Endothelial cell (in vitro differentiated cells): ENCODE measurements around the gene TEAD1. TPM values are rescaled to one million over a fixed set of nuclear protein-coding genes. Genes with fewer than 3 reads are reported as not detected.

Source experiments
- DNase-seq: peaks from one replicate; pipeline ENCODE4 v3.0.0; 2021; ENCODE audit warnings: low spot score
- H3K27ac Mint-ChIP-seq: one replicate; pipeline ENCODE4 v1.8.0; 2021; ENCODE audit warnings: mixed read lengths, inconsistent platforms; ENCODE audit not compliant: unreplicated experiment
- H3K27me3 Mint-ChIP-seq: one replicate; pipeline ENCODE4 v1.8.0; 2021; ENCODE audit warnings: mild to moderate bottlenecking, moderate library complexity, mixed read lengths, inconsistent platforms; ENCODE audit not compliant: unreplicated experiment
- H3K36me3 Mint-ChIP-seq: one replicate; pipeline ENCODE4 v1.8.0; 2021; ENCODE audit warnings: mild to moderate bottlenecking, low read depth, mixed read lengths, inconsistent platforms; ENCODE audit not compliant: unreplicated experiment
- H3K4me1 Mint-ChIP-seq: one replicate; pipeline ENCODE4 v1.8.0; 2021; ENCODE audit warnings: mild to moderate bottlenecking, mixed read lengths, inconsistent platforms; ENCODE audit not compliant: unreplicated experiment
- H3K4me3 Mint-ChIP-seq: one replicate; pipeline ENCODE4 v1.8.0; 2021; ENCODE audit warnings: mild to moderate bottlenecking, mixed read lengths, inconsistent platforms; ENCODE audit not compliant: unreplicated experiment
- H3K9me3 Mint-ChIP-seq: one replicate; pipeline ENCODE4 v1.8.0; 2021; ENCODE audit warnings: mixed read lengths, inconsistent platforms; ENCODE audit not compliant: unreplicated experiment
- total RNA-seq: library from RNA; stranded (reverse); fragmentation: NEBNext Ultra II Directional; extraction: Animal tissue kit (Norgen Biotek cat#: 25700); gene quantifications from one replicate; pipeline ENCODE4 v1.2.1, GENCODE V29; 2021; ENCODE audit not compliant: unreplicated experiment
- TF ChIP-seq, protein P1 (sequence below): fragments of 200-600 bp; sonication (generic); IDR thresholded peaks from one replicate; pipeline ENCODE4 v1.5.0; 2021; ENCODE audit warnings: antibody characterized with exemption; ENCODE audit not compliant: unreplicated experiment

Gene TEAD1
- total RNA-seq, 1 donor from 2014 or later: 54.4 TPM

GRCh38 chr11:12800032-12800671, 125.9 kb downstream of the TEAD1 start:
- Mint-ChIP-seq H3K4me3 (peak overlapping the region; percentile 40), H3K4me1 (peaks cover 46% of the 10 kb centered on the region)
- TF ChIP-seq, protein P1, sequence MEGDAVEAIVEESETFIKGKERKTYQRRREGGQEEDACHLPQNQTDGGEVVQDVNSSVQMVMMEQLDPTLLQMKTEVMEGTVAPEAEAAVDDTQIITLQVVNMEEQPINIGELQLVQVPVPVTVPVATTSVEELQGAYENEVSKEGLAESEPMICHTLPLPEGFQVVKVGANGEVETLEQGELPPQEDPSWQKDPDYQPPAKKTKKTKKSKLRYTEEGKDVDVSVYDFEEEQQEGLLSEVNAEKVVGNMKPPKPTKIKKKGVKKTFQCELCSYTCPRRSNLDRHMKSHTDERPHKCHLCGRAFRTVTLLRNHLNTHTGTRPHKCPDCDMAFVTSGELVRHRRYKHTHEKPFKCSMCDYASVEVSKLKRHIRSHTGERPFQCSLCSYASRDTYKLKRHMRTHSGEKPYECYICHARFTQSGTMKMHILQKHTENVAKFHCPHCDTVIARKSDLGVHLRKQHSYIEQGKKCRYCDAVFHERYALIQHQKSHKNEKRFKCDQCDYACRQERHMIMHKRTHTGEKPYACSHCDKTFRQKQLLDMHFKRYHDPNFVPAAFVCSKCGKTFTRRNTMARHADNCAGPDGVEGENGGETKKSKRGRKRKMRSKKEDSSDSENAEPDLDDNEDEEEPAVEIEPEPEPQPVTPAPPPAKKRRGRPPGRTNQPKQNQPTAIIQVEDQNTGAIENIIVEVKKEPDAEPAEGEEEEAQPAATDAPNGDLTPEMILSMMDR: no peak

DNA sequence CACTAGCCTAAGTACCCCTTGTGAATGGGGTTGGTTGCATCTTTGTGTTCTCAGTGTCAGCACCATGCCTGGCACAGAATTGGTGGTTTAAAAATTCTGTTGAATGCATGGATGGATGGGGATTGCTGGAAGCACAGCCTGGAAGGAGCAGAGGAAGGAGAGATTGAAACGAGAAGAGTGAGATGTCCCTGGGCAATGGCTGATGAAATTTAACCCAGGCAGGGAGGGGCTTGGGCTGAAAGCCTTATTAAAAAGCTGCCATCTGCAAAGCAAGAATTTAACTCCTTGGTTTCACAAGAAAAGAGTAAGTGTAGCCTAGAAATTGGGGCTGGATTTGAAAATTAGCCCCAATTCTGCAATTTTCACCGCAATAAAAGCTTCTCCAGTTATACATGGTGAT, 126.7 kb downstream of the TEAD1 start:
- H3K27me3 Mint-ChIP-seq: peaks cover 8% of the 10 kb centered on the region
- peaks cover 46% of the 10 kb centered on the region for H3K4me1 Mint-ChIP-seq
- H3K36me3 Mint-ChIP-seq: peaks cover 13% of the 10 kb centered on the region
- TF ChIP-seq, protein P1: no peak
- H3K9me3 Mint-ChIP-seq: no peaks in the 10 kb centered on the region
- peak overlapping the region; percentile 20 for H3K4me3 Mint-ChIP-seq
- no peak for DNase-seq
- H3K27ac Mint-ChIP-seq: peak overlapping the region; percentile 22

More at GRCh38 chr11:12800032-12800671, 125.9 kb downstream of the TEAD1 start:
- DNase-seq: no peak
- Mint-ChIP-seq H3K36me3 (peaks cover 15% of the 10 kb centered on the region), H3K9me3 (no peaks in the 10 kb centered on the region), H3K27ac (peak overlapping the region; percentile 40), H3K27me3 (peaks cover 8% of the 10 kb centered on the region)

DNA sequence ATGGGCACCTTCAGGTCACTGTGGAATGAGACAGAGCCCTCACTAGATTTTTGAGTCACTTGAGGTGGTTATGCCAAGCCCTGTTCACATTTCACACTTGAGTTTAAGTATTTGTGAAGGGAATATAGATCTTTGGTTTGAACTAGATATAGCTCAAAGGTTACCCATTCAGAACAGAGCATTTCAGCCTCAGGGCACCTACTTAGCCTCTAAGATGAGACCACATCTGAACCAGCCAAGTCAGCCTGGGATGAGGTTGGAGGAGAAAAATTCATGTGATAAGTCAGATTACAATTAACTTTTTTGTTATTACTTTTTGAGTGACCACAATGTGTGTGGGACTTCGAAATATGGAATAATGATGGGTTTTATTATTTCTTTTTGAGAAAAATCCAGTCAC, 127.8 kb downstream of the TEAD1 start:
- Mint-ChIP-seq H3K36me3 (peaks cover 9% of the 10 kb centered on the region), H3K27ac (peak overlapping the region; percentile 61)
- TF ChIP-seq, protein P1: no peak

GRCh38 chr11:12802418-12803085, 128.3 kb downstream of the TEAD1 start:
- H3K36me3 Mint-ChIP-seq: peaks cover 5% of the 10 kb centered on the region
- no peak for DNase-seq
- TF ChIP-seq, protein P1: no peak
- H3K4me3 Mint-ChIP-seq: no peak overlapping the region
- H3K27me3 Mint-ChIP-seq: peaks cover 5% of the 10 kb centered on the region
- H3K4me1 Mint-ChIP-seq: peaks cover 48% of the 10 kb centered on the region
- peak overlapping the region; percentile 81 for H3K27ac Mint-ChIP-seq
- H3K9me3 Mint-ChIP-seq: no peaks in the 10 kb centered on the region

More for the DNA sequence above, 127.8 kb downstream of the TEAD1 start:
- H3K9me3 Mint-ChIP-seq: no peaks in the 10 kb centered on the region
- no peak overlapping the region for H3K4me3 Mint-ChIP-seq
- no peak for DNase-seq
- peaks cover 46% of the 10 kb centered on the region for H3K4me1 Mint-ChIP-seq
- H3K27me3 Mint-ChIP-seq: peaks cover 5% of the 10 kb centered on the region
